ENCODE data around the gene SUCLA2.

DNA sequence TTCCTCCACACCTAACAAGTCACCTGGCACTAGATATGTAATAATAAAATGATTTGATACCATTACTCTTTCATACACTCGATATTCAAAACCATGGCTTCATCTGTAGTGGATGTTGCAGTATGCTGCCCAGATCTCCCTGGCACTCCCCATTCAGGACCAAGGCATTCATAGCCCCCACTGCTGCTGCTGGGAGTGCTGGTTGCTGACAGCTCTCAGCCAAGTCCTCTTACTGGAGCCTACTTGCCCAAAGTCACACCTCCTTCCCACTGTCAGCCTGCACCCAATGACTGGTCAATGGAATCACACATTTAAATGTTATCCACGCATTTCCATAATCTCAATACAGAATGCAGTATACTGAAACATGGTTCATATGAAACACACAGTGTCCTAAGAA, 3.7 kb downstream of the SUCLA2 start:
- TF ChIP-seq, protein P1, sequence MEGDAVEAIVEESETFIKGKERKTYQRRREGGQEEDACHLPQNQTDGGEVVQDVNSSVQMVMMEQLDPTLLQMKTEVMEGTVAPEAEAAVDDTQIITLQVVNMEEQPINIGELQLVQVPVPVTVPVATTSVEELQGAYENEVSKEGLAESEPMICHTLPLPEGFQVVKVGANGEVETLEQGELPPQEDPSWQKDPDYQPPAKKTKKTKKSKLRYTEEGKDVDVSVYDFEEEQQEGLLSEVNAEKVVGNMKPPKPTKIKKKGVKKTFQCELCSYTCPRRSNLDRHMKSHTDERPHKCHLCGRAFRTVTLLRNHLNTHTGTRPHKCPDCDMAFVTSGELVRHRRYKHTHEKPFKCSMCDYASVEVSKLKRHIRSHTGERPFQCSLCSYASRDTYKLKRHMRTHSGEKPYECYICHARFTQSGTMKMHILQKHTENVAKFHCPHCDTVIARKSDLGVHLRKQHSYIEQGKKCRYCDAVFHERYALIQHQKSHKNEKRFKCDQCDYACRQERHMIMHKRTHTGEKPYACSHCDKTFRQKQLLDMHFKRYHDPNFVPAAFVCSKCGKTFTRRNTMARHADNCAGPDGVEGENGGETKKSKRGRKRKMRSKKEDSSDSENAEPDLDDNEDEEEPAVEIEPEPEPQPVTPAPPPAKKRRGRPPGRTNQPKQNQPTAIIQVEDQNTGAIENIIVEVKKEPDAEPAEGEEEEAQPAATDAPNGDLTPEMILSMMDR (IDR thresholded peaks at IDR 0.05; ENCODE audit: insufficient read depth, low read length): no peak
- TF ChIP-seq POLR2AphosphoS5 (IDR thresholded peaks at IDR 0.05; ENCODE audit: low read depth): no peak
- TF ChIP-seq, protein P2, sequence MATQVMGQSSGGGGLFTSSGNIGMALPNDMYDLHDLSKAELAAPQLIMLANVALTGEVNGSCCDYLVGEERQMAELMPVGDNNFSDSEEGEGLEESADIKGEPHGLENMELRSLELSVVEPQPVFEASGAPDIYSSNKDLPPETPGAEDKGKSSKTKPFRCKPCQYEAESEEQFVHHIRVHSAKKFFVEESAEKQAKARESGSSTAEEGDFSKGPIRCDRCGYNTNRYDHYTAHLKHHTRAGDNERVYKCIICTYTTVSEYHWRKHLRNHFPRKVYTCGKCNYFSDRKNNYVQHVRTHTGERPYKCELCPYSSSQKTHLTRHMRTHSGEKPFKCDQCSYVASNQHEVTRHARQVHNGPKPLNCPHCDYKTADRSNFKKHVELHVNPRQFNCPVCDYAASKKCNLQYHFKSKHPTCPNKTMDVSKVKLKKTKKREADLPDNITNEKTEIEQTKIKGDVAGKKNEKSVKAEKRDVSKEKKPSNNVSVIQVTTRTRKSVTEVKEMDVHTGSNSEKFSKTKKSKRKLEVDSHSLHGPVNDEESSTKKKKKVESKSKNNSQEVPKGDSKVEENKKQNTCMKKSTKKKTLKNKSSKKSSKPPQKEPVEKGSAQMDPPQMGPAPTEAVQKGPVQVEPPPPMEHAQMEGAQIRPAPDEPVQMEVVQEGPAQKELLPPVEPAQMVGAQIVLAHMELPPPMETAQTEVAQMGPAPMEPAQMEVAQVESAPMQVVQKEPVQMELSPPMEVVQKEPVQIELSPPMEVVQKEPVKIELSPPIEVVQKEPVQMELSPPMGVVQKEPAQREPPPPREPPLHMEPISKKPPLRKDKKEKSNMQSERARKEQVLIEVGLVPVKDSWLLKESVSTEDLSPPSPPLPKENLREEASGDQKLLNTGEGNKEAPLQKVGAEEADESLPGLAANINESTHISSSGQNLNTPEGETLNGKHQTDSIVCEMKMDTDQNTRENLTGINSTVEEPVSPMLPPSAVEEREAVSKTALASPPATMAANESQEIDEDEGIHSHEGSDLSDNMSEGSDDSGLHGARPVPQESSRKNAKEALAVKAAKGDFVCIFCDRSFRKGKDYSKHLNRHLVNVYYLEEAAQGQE (IDR thresholded peaks at IDR 0.05; ENCODE audit: insufficient replicate concordance, low read depth): no peak
- TF ChIP-seq GABPA (IDR thresholded peaks at IDR 0.05; ENCODE audit: low read depth): no peak

All from HL-60 (cell line).